ENCODE data around the gene PODNL1.
"Not testable (repeated sequence)": the region's sequence is repeated elsewhere in the genome, so short reads cannot be mapped to it uniquely, and the experiment has no call there.

The PODNL1 gene

DNA sequence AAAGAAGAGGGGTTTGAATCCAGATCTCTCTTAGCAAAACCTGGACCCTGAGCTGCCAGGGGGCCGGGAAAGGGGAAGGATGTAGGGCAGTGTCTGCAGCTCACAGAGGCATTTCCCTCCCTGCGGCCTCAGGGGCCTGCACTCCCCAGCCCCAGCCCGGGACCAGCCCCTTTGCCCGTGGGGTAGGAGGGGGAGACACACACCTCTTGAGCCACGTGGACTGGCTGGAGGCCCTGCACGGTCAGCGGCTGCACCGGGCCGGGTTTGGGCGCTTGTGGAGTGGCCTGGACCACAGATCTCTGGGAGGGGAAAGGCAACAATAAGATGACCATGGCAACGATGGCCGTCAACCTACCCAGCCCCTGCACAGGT, 41.0 kb upstream of the PODNL1 start:
- H3K27me3 Mint-ChIP-seq: no peaks in the 10 kb centered on the region
- no peak overlapping the region for H3K27ac Mint-ChIP-seq
- peaks cover 4% of the 10 kb centered on the region for H3K36me3 Mint-ChIP-seq (ENCODE audit: low read depth)
- H3K4me1 Mint-ChIP-seq (ENCODE audit: low read depth): peaks cover 11% of the 10 kb centered on the region
- H3K9me3 Mint-ChIP-seq: no peaks in the 10 kb centered on the region
- H3K4me3 Mint-ChIP-seq: peak overlapping the region; percentile 20

DNA sequence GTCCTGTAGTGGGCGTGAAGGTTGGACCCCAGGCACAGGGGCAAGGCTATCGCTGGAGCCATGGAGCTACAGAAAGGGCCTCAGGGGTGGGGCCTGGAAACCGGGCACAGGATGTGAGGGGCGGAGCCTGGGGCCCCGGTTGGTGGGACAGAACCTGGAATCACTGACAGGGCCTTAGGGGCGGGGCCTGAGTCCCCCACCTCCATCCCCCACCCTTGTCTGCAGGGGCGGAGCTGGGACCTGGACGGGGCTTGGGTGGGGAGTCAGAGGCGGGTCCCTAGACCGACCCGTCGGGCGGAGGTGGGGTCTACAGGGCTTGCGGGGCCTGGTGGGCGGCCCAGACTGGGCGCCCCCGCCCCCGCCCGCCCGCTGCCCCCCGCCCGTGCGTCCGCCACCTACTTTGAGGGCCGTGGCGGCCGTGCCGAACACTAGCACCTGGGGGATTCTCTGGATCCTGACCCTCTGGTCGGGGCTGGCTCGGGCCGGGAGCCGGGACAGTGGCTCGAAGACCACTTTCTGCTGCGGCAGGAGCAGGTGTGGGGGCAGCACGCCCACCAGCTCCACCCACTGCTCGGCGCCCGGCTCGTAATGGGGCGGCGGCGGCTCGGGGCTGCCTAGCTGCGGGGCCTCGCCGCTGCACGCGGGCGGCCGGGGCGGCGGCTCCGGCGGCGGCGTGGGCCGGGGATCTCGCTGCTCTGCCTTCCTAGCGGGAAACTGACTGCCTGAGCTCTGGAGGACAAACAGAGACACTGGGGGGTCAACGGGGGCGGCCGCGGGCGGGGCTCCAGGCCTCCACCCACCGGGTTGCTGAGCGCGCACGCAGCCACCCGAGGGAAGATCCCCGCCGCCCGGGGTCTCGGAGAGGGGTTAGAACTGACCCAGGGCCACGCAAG, 40.4 kb upstream of the PODNL1 start:
- Mint-ChIP-seq H3K4me1 (ENCODE audit: low read depth) (peaks cover 14% of the 10 kb centered on the region), H3K36me3 (ENCODE audit: low read depth) (peaks cover 6% of the 10 kb centered on the region), H3K4me3 (peak overlapping the region; percentile 20), H3K27me3 (no peaks in the 10 kb centered on the region), H3K9me3 (no peaks in the 10 kb centered on the region), H3K27ac (no peak overlapping the region)

DNA sequence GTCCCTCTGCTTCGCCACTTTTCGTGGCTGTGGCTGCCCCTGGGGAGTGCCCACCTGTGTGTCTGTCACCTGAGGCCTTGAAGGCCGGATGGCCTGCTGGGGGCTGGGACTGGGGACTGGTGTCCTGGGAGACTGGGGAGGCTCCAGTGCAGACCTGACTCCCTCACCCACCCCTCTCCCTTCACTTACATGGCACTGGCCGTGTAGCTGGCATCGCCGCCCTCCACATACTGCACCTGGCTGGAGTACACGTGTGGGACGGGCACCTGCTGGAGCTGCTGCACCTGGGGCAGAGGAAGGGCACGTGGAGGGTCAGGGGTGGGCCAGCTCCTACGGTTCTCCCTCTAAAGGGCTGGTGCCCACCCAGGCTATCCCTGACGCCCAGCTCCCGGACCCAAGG, 39.6 kb upstream of the PODNL1 start:
- Mint-ChIP-seq H3K36me3 (ENCODE audit: low read depth) (peaks cover 6% of the 10 kb centered on the region), H3K9me3 (no peaks in the 10 kb centered on the region), H3K27me3 (no peaks in the 10 kb centered on the region), H3K4me3 (no peak overlapping the region), H3K27ac (no peak overlapping the region), H3K4me1 (ENCODE audit: low read depth) (peaks cover 12% of the 10 kb centered on the region)

DNA sequence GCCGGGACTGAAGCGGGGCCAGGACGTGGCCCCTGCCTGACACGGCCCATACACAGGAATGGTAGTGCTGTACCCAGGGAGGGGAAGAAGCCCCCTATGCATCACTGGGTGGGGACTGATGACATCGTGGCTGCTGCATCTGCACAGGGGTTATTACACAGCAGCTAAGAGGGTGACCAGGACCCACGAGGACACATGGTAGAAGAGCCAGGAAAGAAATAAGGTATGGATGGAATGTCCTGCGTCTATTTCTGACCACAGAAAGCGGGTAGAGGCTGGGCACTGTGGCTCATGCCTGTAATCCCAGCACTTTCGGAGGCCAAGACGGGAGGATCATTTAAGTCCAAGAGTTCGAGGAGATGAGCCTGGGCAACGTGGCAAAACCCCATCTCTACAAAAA, 38.2 kb upstream of the PODNL1 start:
- Mint-ChIP-seq H3K27ac (no peak overlapping the region), H3K36me3 (ENCODE audit: low read depth) (peaks cover 6% of the 10 kb centered on the region), H3K4me3 (no peak overlapping the region), H3K9me3 (no peaks in the 10 kb centered on the region), H3K4me1 (ENCODE audit: low read depth) (peaks cover 12% of the 10 kb centered on the region), H3K27me3 (no peaks in the 10 kb centered on the region)

DNA sequence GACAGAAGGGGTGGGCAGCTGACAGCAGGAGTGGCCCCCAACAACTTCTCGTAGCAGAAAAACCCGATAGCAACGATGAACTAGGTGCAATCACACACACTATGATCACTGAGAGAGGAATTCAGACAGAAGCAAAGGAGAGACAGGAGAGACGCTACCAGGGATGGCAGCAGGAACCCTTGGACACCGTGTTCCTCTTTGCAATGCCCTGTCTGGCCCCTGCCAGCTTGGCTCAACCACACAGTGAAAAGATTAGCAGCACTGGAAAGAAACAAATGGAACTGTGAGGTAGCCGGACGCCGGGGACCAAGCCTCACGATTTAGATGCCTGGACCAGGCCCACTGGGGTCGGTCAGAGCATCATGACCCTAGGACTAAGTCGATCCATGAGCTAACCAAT, 37.7 kb upstream of the PODNL1 start:
- no peak overlapping the region for H3K4me3 Mint-ChIP-seq
- H3K9me3 Mint-ChIP-seq: no peaks in the 10 kb centered on the region
- H3K27me3 Mint-ChIP-seq: no peaks in the 10 kb centered on the region
- H3K27ac Mint-ChIP-seq: no peak overlapping the region
- H3K36me3 Mint-ChIP-seq (ENCODE audit: low read depth): peaks cover 6% of the 10 kb centered on the region
- peaks cover 12% of the 10 kb centered on the region for H3K4me1 Mint-ChIP-seq (ENCODE audit: low read depth)

DNA sequence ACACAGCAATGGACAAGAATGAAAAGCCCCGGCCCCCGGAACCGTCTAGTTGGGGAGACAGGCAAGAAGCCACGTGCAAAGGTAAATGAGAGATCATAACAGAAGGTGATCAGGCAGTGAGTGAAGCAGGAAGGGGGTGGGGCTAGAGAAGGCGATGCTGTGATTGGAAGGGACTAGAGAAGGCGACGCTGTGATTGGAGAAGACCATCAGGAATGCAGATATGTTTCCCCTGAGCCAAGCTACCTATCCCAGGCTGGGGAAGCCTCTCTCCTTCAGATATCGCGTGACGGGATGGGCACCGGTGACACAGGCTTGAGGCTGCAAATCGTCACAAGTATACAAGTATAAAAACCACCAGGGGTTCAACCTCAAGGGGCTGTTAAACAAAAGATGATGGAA, 35.9 kb upstream of the PODNL1 start:
- Mint-ChIP-seq H3K9me3 (no peaks in the 10 kb centered on the region), H3K36me3 (ENCODE audit: low read depth) (peaks cover 8% of the 10 kb centered on the region), H3K27me3 (no peaks in the 10 kb centered on the region), H3K27ac (no peak overlapping the region), H3K4me1 (ENCODE audit: low read depth) (peaks cover 5% of the 10 kb centered on the region), H3K4me3 (no peak overlapping the region)

DNA sequence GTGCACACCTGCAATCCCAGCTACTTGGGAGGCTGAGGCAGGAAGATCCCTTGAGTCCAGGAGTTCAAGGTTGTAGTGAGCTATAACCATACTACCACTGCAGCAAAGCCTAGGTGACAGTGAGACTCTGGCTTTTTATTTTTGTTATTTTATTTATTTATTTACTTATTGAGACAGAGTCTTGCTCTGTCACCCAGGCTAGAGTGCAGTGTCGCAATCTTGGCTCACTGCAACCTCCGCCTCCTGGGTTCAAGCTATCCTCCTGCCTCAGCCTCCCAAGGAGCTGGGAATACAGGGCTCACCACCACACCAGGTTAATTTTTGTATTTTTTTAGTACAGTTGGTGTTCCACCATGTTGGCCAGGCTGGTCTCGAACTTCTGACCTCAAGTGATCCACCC, 35.3 kb upstream of the PODNL1 start:
- not testable (repeated sequence) for H3K27me3 Mint-ChIP-seq; H3K4me1 Mint-ChIP-seq (ENCODE audit: low read depth); H3K9me3 Mint-ChIP-seq; H3K27ac Mint-ChIP-seq; H3K4me3 Mint-ChIP-seq
- peaks cover 11% of the 10 kb centered on the region for H3K36me3 Mint-ChIP-seq (ENCODE audit: low read depth)

DNA sequence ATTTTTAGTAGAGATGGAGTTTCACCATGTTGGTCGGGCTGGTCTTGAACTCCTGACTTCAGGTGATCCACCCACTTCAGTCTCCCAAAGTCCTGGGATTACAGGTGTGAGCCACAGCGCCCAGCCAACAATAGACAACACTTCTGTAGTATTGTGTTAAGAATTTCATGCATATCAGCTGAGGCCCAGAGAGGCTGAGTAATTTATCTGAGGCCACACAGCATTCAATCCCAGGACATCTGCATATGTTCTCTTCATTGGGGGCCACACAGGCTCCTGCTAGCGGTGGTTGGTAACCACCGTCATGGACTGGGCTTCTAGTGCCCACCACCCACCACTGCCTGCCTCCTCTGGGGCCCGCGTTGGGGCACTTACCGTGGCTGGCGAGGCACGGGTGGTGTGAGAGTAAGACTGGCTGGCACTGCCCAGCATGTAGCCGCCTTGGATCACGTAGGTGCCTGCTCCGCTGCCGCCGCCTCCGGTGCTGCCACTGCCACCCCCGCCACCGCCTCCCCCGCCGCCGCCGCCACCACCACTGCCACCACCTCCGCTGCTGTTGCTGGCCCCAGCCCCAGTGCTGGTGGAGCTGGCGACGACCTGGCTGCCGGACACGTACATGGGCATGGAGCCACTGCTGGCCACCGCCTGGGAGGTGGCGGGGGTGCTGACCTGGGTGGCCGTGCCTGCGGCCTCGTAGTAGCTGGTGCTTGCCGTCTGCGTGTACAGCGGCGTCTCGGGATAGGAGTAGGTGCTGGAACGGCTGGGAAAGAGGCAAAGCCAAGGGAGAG, 34.3 kb upstream of the PODNL1 start:
- Mint-ChIP-seq H3K27me3 (no peaks in the 10 kb centered on the region), H3K9me3 (no peaks in the 10 kb centered on the region), H3K36me3 (ENCODE audit: low read depth) (peaks cover 11% of the 10 kb centered on the region), H3K4me3 (no peak overlapping the region), H3K27ac (no peak overlapping the region), H3K4me1 (ENCODE audit: low read depth) (peaks cover 5% of the 10 kb centered on the region)

DNA sequence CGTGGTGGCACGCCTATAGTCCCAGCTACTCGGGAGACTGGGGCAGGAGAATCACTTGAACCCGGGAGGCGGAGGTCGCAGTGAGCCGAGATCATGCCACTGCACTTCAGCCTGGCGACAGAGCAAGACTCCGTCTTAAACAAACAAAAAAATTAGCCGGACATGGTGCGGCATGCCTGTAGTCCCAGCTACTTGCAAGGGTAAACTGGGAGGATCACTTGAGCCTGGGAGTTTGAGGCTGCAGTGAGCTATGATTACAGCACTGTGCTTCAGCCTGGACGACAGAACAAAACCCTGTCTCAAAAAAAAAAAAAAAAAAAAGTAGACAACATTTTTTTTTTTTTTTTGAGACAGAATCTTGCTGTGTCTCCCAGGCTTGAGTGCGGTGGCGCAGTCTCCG, 33.7 kb upstream of the PODNL1 start:
- not testable (repeated sequence) for H3K27me3 Mint-ChIP-seq; H3K4me3 Mint-ChIP-seq; H3K9me3 Mint-ChIP-seq; H3K27ac Mint-ChIP-seq; H3K4me1 Mint-ChIP-seq (ENCODE audit: low read depth)
- H3K36me3 Mint-ChIP-seq (ENCODE audit: low read depth): peaks cover 11% of the 10 kb centered on the region

DNA sequence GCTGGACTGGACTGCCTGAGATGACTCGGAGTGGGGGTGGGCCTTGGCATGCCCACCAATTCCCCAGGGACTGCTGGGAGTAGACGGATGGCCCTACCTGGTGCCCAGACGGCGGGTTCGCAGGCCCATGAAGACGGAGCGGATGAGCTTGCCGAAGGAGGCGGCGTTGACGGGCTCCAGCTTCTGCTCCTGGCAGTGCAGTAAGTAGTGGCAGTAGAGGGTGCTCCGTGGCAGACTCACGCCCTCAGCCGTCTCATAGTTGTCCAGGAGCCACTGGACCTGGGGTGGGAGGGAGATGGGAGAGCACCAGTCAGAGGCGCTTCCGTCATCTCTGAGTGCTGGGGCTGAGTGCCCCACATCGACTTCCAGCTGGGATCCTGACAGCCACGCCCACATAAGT, 31.7 kb upstream of the PODNL1 start:
- Mint-ChIP-seq H3K4me1 (ENCODE audit: low read depth) (peaks cover 5% of the 10 kb centered on the region), H3K27me3 (no peaks in the 10 kb centered on the region), H3K36me3 (ENCODE audit: low read depth) (peaks cover 11% of the 10 kb centered on the region)

DNA sequence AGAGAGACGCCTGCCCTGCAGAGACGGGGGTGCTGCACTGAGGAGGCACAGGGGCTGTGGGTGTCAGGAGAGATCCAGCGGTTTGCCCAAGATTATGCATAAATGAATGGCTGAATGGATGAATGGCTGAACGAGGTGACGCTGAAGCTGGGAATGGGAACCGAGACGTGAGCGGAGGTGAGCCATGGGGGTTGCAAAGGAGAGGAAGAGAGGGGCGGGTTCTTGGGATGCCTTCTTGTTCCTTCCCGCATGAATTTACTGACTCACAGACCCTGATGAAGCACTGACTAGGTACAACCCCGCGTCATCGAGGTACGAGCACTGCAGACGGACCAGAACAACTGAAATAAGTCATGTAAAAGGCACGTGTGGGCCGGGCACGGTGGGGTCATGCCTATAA, 30.8 kb upstream of the PODNL1 start:
- H3K4me1 Mint-ChIP-seq (ENCODE audit: low read depth): peaks cover 2% of the 10 kb centered on the region
- no peaks in the 10 kb centered on the region for H3K27me3 Mint-ChIP-seq
- no peaks in the 10 kb centered on the region for H3K9me3 Mint-ChIP-seq
- peaks cover 6% of the 10 kb centered on the region for H3K36me3 Mint-ChIP-seq (ENCODE audit: low read depth)
- H3K27ac Mint-ChIP-seq: no peak overlapping the region
- no peak overlapping the region for H3K4me3 Mint-ChIP-seq

More for the DNA sequence above, 31.7 kb upstream of the PODNL1 start:
- H3K4me3 Mint-ChIP-seq: no peak overlapping the region
- H3K9me3 Mint-ChIP-seq: no peaks in the 10 kb centered on the region
- no peak overlapping the region for H3K27ac Mint-ChIP-seq

DNA sequence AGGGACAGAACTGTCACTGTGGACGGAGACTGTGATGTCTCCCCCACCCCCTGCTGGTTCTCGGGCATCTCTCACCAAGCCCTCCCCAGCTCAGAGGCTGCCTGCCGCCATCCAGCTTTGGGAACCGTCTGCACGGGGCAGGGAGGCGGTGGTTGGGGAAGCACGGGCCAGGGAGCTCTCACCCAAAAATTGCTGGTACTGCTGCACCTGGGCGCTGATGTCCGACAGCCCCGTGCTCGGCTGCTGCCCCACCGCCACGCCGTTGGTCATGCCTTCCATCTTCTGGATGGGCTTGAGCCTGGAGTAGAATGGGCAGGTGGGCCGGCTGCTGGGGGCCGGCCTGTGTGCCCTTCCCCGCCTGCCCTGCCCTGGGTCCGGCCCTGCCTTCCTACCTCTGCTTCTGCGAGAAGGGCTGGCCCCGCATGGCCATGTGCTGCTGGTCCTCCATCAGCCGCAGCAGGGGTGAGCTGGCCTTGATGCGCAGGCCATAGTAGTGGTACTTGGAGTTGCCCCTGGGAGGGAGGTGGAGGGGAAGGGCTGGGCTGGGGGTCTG, 30.2 kb upstream of the PODNL1 start:
- Mint-ChIP-seq H3K9me3 (no peaks in the 10 kb centered on the region), H3K4me1 (ENCODE audit: low read depth) (no peaks in the 10 kb centered on the region), H3K4me3 (no peak overlapping the region), H3K36me3 (ENCODE audit: low read depth) (peaks cover 6% of the 10 kb centered on the region), H3K27me3 (no peaks in the 10 kb centered on the region), H3K27ac (no peak overlapping the region)

DNA sequence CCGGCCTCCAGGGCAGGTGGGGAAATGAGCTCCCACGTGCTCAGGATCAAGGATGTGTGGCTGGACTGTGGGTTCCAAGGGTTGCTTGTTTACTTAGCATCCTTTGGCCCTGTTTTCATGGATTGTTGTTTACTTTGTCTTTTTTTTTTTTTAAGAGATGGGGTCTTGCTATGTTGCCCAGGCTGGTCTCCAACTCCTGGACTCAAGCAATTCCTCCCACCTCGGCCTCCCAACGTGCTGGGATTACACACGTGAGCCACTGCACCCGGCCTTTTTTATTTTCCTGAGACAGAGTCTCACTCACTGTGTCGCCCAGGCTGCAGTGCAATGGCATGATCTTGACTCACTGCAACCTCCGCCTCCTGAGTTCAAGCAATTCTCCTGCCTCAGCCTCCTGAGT, 29.0 kb upstream of the PODNL1 start:
- not testable (repeated sequence) for H3K4me1 Mint-ChIP-seq (ENCODE audit: low read depth); H3K36me3 Mint-ChIP-seq (ENCODE audit: low read depth); H3K9me3 Mint-ChIP-seq; H3K4me3 Mint-ChIP-seq; H3K27me3 Mint-ChIP-seq; H3K27ac Mint-ChIP-seq

DNA sequence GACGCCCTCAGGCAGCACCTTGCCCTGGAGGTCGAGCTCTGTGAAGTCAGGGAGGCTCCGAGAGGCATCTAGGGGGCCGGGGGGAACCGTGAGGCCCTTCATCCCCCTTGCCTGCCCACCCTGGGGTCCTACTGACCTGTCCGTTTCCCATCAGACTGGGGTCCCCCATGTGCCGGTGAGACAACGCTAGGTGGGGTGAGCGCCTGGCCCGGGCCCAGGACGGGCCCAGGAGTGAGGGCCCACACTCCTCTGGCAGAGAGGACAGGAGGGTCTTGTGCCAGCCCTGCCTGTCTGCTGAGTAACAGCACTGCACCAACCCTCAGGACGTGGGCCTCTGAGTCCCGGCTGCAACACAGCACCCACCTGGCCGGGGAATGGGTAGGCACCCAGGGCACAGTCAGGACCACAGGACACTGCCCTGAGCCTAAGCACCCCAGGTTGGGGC, 28.5 kb upstream of the PODNL1 start:
- no peaks in the 10 kb centered on the region for H3K9me3 Mint-ChIP-seq
- peaks cover 6% of the 10 kb centered on the region for H3K36me3 Mint-ChIP-seq (ENCODE audit: low read depth)
- H3K27me3 Mint-ChIP-seq: no peaks in the 10 kb centered on the region
- H3K27ac Mint-ChIP-seq: no peak overlapping the region
- no peak overlapping the region for H3K4me3 Mint-ChIP-seq
- H3K4me1 Mint-ChIP-seq (ENCODE audit: low read depth): no peaks in the 10 kb centered on the region

DNA sequence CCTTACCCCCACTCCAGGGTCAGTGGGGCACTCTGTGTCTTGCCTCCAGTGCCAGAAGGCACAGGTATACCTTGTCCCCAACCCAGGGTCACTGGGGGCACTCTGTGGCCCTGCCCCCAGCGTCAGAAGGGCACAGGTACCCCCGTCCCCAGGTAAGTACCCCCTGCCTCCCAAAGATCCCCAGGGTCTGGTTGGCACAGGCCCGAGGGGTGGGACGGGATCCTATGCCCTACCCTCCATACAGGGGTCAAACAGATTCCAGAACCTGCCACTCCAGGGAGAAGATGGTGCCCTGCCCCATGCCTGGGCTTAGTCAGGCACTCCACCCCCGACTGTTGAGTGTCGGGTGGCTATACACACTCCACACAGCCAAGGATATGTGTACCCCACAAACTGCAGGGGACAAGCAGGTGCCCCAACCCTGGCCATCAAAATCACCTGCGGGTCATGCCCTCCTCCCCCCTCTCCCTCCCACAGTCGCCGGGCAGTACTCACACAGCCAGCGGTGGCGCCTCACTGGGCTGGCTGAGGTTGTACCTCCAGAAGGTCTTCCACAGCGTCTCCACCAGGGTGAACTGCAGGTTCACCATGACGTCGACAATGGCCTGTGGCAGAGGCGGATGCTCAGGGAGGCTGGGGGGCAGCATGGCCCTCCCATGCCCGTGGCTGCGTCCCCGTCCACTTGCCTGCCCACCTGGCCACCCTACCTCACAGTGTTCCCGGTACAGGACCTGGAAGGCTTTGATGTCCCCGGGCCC, 27.9 kb upstream of the PODNL1 start:
- peaks cover 12% of the 10 kb centered on the region for H3K36me3 Mint-ChIP-seq (ENCODE audit: low read depth)
- no peak overlapping the region for H3K4me3 Mint-ChIP-seq
- H3K27ac Mint-ChIP-seq: no peak overlapping the region
- no peaks in the 10 kb centered on the region for H3K9me3 Mint-ChIP-seq
- no peaks in the 10 kb centered on the region for H3K27me3 Mint-ChIP-seq
- H3K4me1 Mint-ChIP-seq (ENCODE audit: low read depth): no peaks in the 10 kb centered on the region

Measured in stimulated activated naive CD8-positive, alpha-beta T cell treated with anti-CD3 and anti-CD28 coated beads, Interleukin-15, Interleukin-2, amounts not matched to agents 100 ng/mL and 50 ng/mL, for 24 hours (primary cell).